IPS-18c (cell line): ENCODE results near the gene IFT88.

ENCODE experiments used
- H3K4me3 ChIP-seq: 2 replicates; pipeline ENCODE4 v1.7.0; 2013; ENCODE audit warnings: low read depth, mild to moderate bottlenecking, low read length, moderate library complexity; ENCODE audit not compliant: insufficient read depth
- H3K9me3 ChIP-seq: one replicate; pipeline ENCODE4 v1.6.1; 2013; ENCODE audit warnings: mild to moderate bottlenecking, low read length, moderate library complexity; ENCODE audit not compliant: control insufficient read depth, insufficient read depth

IFT88 gene

DNA sequence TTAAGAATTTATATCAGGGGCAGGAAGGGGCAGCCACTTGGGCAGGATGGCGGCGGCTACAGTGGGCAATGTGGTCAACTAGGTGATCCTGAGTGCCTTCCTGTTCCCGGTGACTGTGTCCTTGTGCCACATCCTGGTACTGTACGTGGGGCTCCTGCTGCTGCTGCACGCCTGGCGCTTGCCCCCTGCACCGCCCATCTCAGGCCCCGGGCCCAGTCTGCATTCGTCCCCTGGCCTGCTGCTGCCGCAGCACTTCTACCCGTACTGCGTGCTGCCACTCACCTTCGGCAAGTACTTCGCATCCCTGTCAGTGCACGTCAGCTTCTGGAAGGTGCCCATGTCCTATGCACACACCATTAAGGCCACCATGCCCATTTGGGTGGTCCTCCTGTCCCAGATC, 40.1 kb downstream of the IFT88 start:
- Histone ChIP-seq H3K9me3 (no peaks in the 10 kb centered on the region), H3K4me3 (no peak overlapping the region)

GRCh38 chr13:20608438-20609020, 41.6 kb downstream of the IFT88 start:
- H3K9me3 ChIP-seq: no peaks in the 10 kb centered on the region
- H3K4me3 ChIP-seq: no peak overlapping the region

GRCh38 chr13:20609145-20609544, 42.2 kb downstream of the IFT88 start:
- Histone ChIP-seq H3K4me3 (no peak overlapping the region), H3K9me3 (no peaks in the 10 kb centered on the region)

DNA sequence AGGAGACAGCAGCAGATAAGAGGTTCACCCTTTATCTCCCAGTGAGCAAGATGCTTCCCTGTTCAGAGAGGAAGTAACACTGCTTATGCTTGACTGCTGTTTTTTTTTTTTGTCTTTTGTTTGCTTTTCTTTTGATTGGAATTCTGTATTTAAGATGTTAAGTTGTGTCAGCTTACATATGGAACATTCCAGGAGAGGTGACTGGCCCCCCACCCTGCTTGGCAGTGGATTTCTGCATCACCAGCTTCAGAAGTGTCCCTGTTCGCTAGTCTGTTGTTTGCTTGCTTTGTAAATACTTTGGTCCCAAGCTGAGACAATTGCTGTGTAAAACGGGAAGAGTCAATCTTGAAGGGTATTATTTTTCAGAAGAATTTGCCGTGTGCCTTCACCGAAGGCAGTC, 43.0 kb downstream of the IFT88 start:
- no peak overlapping the region for H3K4me3 ChIP-seq

GRCh38 chr13:20616059-20616797, 49.3 kb downstream of the IFT88 start:
- H3K4me3 ChIP-seq: no peak overlapping the region
- H3K9me3 ChIP-seq: no peaks in the 10 kb centered on the region

More for the DNA sequence above, 43.0 kb downstream of the IFT88 start:
- H3K9me3 ChIP-seq: no peaks in the 10 kb centered on the region

DNA sequence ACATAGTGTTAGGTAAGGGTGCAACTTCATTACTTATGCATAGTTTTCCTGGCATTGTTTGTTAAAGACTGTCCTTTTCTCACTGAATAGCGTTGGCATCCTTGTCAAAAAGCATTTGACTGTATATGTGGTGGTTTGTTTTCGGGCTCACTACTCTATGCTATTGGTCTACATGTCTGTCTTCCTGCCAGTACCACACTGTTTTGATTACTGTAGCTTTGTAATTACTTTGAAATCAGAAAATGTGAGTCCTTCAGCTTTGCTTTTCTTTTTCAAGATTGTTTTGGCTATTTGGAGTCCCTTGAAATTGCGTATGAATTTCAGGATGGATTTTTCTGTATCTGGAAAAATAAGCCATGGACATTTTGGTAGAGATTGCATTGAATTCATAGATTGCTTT, 56.0 kb downstream of the IFT88 start:
- Histone ChIP-seq H3K4me3 (no peak overlapping the region), H3K9me3 (no peaks in the 10 kb centered on the region)

DNA sequence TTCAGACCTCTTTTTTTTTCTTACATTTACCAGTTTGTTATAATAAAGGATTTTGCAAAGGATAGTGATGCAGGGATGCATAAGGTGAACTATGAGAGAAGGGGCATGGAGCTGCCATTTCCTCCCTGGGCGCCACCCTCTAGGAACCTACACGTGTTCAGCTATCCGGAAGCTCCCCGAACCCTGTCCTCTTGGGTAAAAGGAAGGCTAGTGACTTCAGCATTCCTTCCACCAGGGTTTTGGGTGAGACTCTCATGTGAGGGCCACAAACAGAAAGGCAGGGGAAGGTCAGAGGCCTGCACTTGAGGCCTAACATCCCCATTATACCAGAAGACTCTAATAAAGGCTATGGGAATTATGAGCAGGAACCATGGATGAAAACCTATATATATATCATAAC, 57.3 kb downstream of the IFT88 start:
- Histone ChIP-seq H3K9me3 (no peaks in the 10 kb centered on the region), H3K4me3 (no peak overlapping the region)

DNA sequence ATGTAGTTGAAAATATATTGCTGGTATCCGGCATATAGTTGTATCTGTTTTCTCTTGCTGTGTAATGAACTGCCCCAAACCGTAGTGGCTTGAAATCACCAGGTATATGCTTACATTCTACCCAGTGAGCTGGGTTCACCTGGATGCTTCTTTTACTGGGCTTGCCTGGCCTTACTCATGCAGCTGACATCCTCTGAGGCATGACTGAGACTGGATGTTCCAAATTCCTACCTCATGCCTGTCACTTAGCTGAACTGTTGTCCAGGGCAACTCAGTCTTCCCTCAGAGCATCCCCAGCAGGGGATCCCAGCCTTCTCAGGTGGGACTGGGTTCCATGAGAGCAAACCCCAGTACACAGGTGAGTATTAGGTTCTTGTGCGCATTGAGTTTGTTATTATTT, 66.8 kb downstream of the IFT88 start:
- H3K9me3 ChIP-seq: no peaks in the 10 kb centered on the region
- no peak overlapping the region for H3K4me3 ChIP-seq

GRCh38 chr13:20636079-20636478, 69.1 kb downstream of the IFT88 start:
- H3K9me3 ChIP-seq: no peaks in the 10 kb centered on the region
- no peak overlapping the region for H3K4me3 ChIP-seq

DNA sequence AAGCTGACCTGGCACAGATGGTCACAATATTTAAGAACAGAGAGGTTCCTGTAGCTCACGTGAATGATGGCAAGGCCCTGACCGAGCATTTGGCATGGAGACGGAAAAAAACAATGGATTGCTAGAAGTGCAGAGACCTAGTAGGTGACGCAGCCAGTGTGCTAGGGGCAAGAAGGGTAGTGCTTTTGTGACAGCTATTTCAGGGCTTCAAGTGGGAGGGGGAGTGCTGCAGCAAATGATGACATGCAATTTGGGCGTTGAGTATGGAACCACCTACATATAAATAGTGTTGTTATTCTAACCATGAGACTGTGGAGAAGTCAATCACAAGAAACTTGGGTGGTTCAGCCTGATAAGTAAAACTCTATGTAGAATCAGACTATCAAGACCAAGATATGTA, 70.9 kb downstream of the IFT88 start:
- Histone ChIP-seq H3K4me3 (no peak overlapping the region), H3K9me3 (no peaks in the 10 kb centered on the region)

GRCh38 chr13:20647758-20648157, 80.8 kb downstream of the IFT88 start:
- H3K4me3 ChIP-seq: no peak overlapping the region
- H3K9me3 ChIP-seq: no peaks in the 10 kb centered on the region

- H3K4me3 ChIP-seq: no peak overlapping the region
- H3K9me3 ChIP-seq: no peaks in the 10 kb centered on the region
Measured at GRCh38 chr13:20652946-20653345, 86.0 kb downstream of the IFT88 start.

- no peaks in the 10 kb centered on the region for H3K9me3 ChIP-seq
- H3K4me3 ChIP-seq: no peak overlapping the region
Measured at GRCh38 chr13:20654156-20654555, 87.2 kb downstream of the IFT88 start.

- no peak overlapping the region for H3K4me3 ChIP-seq
- no peaks in the 10 kb centered on the region for H3K9me3 ChIP-seq
Measured at GRCh38 chr13:20658451-20659040, 91.6 kb downstream of the IFT88 start.

DNA sequence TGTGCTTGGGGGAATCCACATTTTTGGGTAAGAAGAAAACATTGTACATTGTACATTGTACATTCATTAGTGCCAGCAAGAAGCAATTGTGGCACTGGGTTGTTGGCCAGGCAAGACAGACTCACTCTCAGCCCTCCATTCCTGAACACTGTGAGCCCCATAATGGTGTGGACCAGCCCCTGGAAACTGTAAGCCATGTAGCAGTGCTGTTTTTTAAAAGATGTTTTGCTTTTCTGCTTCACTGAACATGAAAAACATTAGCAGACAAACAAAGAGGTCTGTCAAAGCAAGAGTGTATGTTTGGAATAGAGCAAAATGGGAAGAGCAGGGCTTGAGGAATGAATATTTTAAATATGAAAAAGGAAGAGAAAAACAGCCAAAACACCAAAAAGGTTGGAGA, 97.4 kb downstream of the IFT88 start:
- H3K9me3 ChIP-seq: no peaks in the 10 kb centered on the region
- H3K4me3 ChIP-seq: no peak overlapping the region

- Histone ChIP-seq H3K9me3 (no peaks in the 10 kb centered on the region), H3K4me3 (no peak overlapping the region)
Measured at GRCh38 chr13:20666948-20667347, 100.0 kb downstream of the IFT88 start.

DNA sequence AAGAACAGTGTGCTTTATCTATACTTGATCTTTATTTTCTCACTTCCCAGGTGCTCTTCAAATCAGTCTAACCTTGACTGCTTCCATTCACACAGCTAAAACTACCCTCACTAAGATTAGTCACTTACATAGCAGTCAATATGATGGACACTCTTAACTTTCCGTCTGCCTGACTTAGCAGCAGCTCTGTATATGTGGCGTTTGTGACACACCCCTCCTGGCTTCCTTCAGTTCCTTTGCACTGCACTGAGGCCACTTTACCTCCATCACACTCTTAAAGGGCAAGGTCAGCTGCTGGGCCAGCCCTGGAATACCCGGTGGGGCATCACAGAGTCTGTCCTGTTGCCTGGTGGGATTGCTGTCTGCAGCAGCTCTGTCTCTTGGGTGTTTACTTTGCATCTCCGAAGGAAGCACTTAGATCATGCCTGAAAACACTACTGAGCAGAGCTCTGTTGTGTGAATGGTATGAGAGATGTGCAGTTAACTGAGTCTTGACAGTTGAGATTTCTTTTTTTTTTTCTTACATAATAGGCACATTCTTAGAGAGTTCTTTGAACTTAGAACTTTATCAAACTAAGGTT, 101.0 kb downstream of the IFT88 start:
- Histone ChIP-seq H3K9me3 (no peaks in the 10 kb centered on the region), H3K4me3 (no peak overlapping the region)

- Histone ChIP-seq H3K4me3 (no peak overlapping the region), H3K9me3 (no peaks in the 10 kb centered on the region)
Measured at GRCh38 chr13:20669162-20669561, 102.2 kb downstream of the IFT88 start.
